Heart right ventricle (tissue), 16 donors: ENCODE measurements around the gene SEMA3D. TPM values are rescaled to one million over a fixed set of nuclear protein-coding genes. Genes with fewer than 3 reads are reported as not detected.

ENCODE experiments used
- ATAC-seq, 8 donors: fragments of 200-7000 bp; cut with Tn5 transposase; one replicate each; pipeline ENCODE4 v1.9.1; 2020; ENCODE audit warnings: mild to moderate bottlenecking in 8 of 8, moderate library complexity in 8 of 8, moderate number of reproducible peaks in 1 of 8
- DNase-seq, 2 donors: peaks; one replicate each; pipeline ENCODE4 v3.0.0-alpha.2; 2020
- H3K27ac ChIP-seq, 10 donors: fragments of 200-600 bp; sonication (generic) in 2 of 10; one replicate each; pipeline versions ENCODE4 v1.5.0 to v1.8.0; 2020 to 2022; ENCODE audit warnings: mild to moderate bottlenecking in 3 of 10
- H3K27me3 ChIP-seq, 7 donors: fragments of 200-600 bp; one replicate each; pipeline ENCODE4 v1.8.0; 2021 to 2022; ENCODE audit warnings: mild to moderate bottlenecking in 2 of 7
- H3K36me3 ChIP-seq, 9 donors: fragments of 200-600 bp; sonication (generic) in 1 of 9; one replicate each; pipeline versions ENCODE4 v1.5.0 to v1.8.0; 2020 to 2022; ENCODE audit warnings: mild to moderate bottlenecking in 2 of 9
- H3K4me1 ChIP-seq, 9 donors: fragments of 200-600 bp; sonication (generic) in 1 of 9; one replicate each; pipeline versions ENCODE4 v1.5.0 to v1.8.0; 2020 to 2022; ENCODE audit warnings: mild to moderate bottlenecking in 4 of 9
- H3K4me3 ChIP-seq, 10 donors: fragments of 200-600 bp; sonication (generic) in 2 of 10; one replicate each; pipeline versions ENCODE4 v1.5.0 to v1.8.0; 2020 to 2022; ENCODE audit warnings: mild to moderate bottlenecking in 7 of 10, moderate library complexity in 2 of 10
- H3K9me3 ChIP-seq, 11 donors: fragments of 200-600 bp in 10 of 11; sonication (generic) in 2 of 11; one replicate each; pipeline versions ENCODE4 v1.5.0 to v1.8.0; 2013 to 2022; ENCODE audit warnings: mild to moderate bottlenecking in 2 of 11, control low read depth in 1 of 11, moderate library complexity in 1 of 11
- WGBS, 2 donors: extraction: QIAGEN DNeasy Blood & Tissue Kit; methylation state at CpG; one replicate each; pipeline ENCODE4 v1.1.7; 2013; ENCODE audit warnings: inconsistent platforms in 1 of 2; 5-methylcytosine and 5-hydroxymethylcytosine counted together
- intact Hi-C, 10 donors: fragments of 100-400 bp; cut with DNase I; formaldehyde crosslinking; loops; one replicate each; pipeline versions ENCODE4 v1.11.1 to v1.14.2; 2022
- polyA plus RNA-seq, 2 donors: library from polyadenylated mRNA; stranded (reverse); fragments of 200-250 nt; gene quantifications; one replicate each; pipeline ENCODE4 v1.2.3, GENCODE V29; 2013
- total RNA-seq, 10 donors: library from RNA; stranded (reverse); fragmentation: NEBNext Ultra II Directional in 3 of 10; extraction: Animal tissue kit (Norgen Biotek cat#: 25700) in 3 of 10; gene quantifications; one replicate each; pipeline versions ENCODE4 v1.2.1 to v1.2.4, GENCODE V29; 2021 to 2023
- TF ChIP-seq, protein P1 (sequence below), 9 donors: fragments of 200-600 bp; sonication (generic) in 2 of 9; IDR thresholded peaks; one replicate each; pipeline versions ENCODE4 v1.5.0 to v1.8.0; 2021 to 2022; ENCODE audit warnings: antibody characterized with exemption in 9 of 9, mild to moderate bottlenecking in 5 of 9, moderate library complexity in 1 of 9
- donor health status: Arrhythmogenic right ventricular cardiomyopathy.
- donor health status: ischemic (EF 13 %, LVEDD 7.1; RV severe dilation, severe dysfunction).
- donor health status: healthy with polysubstance abuse.
- donor health status: DM: no; HTN: yes; CAD: no.
- donor health status: DM: no; HTN: no; CAD: no.
- donor health status: ischemic (EF 25% LVEDD 6.9; RV normal size, moderate dysfunction).
- donor health status: ischemic (EF 25% LVEDD 5.7; RV mildly dilated, moderate dysfunction).
- donor health status: healthy.
- donor health status: DM: yes; HTN: yes; CAD: no.
- donor health status: Ischemic cardiomyopathy.
- donor health status: ischemic (EF 35%, LVEDD 5.7; RV mildly dilated, moderate dysfunction).
- donor health status: nonischemic (EF 11% LVEDD 7.7; RV severe dilation, severe dysfunction).
- donor health status: DM: yes; HTN: yes; CAD: no.
- donor health status: PGD.
- donor health status: ischemic (EF 29% LVEDD 5.4; RV normal size, mild dysfunction).
- donor health status: nonischemic (EF 23%, LVEDD 6.1; RV moderate dilation, normal function).

SEMA3D gene
- total and polyA plus RNA-seq, 12 donors = 0.10 to 3.5 (median 0.86) TPM

DNA sequence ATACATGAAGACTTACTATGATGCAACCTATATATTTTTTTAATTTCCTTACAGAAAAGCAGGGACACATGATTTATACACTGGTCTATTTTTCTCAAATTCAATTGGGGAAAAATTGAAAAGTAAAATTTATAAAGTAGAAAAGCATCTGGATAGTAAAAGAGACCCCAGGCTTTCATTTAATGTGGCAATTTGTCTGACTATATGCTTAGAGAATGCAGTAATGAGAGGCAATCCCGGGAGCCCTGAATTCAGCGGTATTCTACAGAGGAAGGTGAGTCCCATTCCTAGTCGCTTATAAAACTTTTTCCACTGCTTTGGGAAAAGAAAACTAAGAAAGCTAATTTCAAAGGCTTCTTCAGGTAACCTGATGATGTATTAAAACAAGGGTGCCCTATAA, 167.1 kb downstream of the SEMA3D start:
- 92 to 93% methylated on average over 3 of the region's 3 CpGs for WGBS, 2 donors
- no peaks in the 10 kb centered on the region for H3K9me3 ChIP-seq
- no peak overlapping the region for H3K4me3 ChIP-seq
- H3K27ac ChIP-seq = no peak overlapping the region
- TF ChIP-seq, protein P1, sequence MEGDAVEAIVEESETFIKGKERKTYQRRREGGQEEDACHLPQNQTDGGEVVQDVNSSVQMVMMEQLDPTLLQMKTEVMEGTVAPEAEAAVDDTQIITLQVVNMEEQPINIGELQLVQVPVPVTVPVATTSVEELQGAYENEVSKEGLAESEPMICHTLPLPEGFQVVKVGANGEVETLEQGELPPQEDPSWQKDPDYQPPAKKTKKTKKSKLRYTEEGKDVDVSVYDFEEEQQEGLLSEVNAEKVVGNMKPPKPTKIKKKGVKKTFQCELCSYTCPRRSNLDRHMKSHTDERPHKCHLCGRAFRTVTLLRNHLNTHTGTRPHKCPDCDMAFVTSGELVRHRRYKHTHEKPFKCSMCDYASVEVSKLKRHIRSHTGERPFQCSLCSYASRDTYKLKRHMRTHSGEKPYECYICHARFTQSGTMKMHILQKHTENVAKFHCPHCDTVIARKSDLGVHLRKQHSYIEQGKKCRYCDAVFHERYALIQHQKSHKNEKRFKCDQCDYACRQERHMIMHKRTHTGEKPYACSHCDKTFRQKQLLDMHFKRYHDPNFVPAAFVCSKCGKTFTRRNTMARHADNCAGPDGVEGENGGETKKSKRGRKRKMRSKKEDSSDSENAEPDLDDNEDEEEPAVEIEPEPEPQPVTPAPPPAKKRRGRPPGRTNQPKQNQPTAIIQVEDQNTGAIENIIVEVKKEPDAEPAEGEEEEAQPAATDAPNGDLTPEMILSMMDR (IDR thresholded peaks at IDR 0.05) = no peak
- H3K27me3 ChIP-seq = no peaks in the 10 kb centered on the region
- H3K4me1 ChIP-seq = no peaks in the 10 kb centered on the region
- intact Hi-C loops = loop anchor here (5.0 to 10.0 kb wide), 10 partner anchors 105 to 1085 kb away; partner anchors contain the start of gene SEMA3A (in 2 of the 10)
- no peak for ATAC-seq
- H3K36me3 ChIP-seq = no peaks in the 10 kb centered on the region
- DNase-seq = no peak

DNA sequence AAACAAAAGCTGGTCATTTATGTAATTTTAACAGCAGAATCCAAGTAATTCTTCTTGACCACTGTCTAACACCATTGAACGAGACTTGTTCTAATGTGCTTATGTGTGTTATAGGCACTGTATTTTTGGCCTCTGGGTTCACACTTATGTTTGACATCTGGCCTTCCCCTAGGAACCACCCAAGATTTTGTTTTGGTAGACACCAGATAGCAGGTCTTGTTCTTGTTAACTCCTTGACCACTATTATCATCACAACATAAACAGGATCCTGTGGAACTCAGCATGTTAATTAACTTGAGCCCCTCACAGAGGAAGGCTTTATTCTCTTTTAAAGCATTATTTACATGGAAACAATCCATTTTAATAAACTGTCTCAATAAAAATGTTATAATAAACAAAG, 167.7 kb downstream of the SEMA3D start:
- Histone ChIP-seq H3K4me3 (no peak overlapping the region), H3K9me3 (no peaks in the 10 kb centered on the region), H3K4me1 (no peaks in the 10 kb centered on the region), H3K36me3 (no peaks in the 10 kb centered on the region), H3K27me3 (no peaks in the 10 kb centered on the region), H3K27ac (no peak overlapping the region)
- TF ChIP-seq, protein P1 (IDR thresholded peaks at IDR 0.05) = no peak
- intact Hi-C loops = loop anchor here in 2 of 10 donors (5.0 to 10.0 kb wide), 2 partner anchors 104 to 112 kb away; no protein-coding TSS in a partner anchor
- 84 to 89% methylated on average over 1 of the region's 1 CpG for WGBS, 2 donors
- ATAC-seq (no peak), DNase-seq (no peak)

DNA sequence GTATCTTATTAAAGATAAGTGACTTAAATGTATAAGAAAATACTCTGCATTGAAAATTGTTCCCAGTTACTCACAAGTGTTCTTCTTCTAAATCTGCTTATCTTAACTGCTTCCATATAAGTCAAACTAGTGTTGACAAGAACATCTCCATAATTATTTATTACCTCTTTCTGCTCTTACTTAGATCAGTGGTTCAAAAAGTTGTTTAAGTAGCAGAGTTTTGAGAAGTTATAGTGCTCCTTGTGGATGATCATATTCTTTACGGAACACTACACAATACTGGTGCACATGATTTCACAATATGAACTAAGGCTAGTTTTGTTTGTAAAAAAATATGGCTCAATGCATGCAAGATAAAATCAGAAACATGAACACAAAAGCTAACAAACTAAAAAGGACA, 168.4 kb downstream of the SEMA3D start:
- Histone ChIP-seq H3K4me3 (no peak overlapping the region), H3K27ac (no peak overlapping the region), H3K36me3 (no peaks in the 10 kb centered on the region), H3K9me3 (no peaks in the 10 kb centered on the region), H3K4me1 (no peaks in the 10 kb centered on the region), H3K27me3 (no peaks in the 10 kb centered on the region)
- DNase-seq = no peak
- WGBS, 2 donors = 95 to 98% methylated on average over 1 of the region's 1 CpG
- no peak for ATAC-seq
- intact Hi-C loops = loop anchor here in 2 of 10 donors (5.0 to 10.0 kb wide), 2 partner anchors 104 to 111 kb away; no protein-coding TSS in a partner anchor
- TF ChIP-seq, protein P1 (IDR thresholded peaks at IDR 0.05) = no peak

DNA sequence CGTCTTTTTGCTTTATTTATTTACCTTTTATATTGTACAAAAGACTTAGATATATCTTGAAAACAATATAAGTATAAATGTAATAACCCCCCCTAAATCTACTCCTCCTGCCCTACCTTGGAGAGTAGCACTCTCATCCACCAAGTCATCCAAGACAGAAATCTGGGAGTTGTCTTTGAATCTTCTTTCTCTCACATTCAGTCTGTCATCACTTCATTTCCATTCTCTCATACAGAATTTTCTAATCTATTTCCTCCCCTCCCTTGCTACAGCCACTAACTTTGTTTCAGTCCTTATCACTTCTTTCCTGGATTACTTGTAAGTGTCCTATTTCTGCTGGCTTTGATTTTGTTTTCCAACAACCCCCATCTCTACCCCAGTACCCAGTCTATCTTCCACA, 170.6 kb downstream of the SEMA3D start:
- H3K9me3 ChIP-seq = no peaks in the 10 kb centered on the region
- H3K4me1 ChIP-seq = no peaks in the 10 kb centered on the region
- ATAC-seq (no peak), DNase-seq (no peak)
- WGBS, 2 donors = 93 to 100% methylated on average over 1 of the region's 1 CpG
- no peak overlapping the region for H3K4me3 ChIP-seq
- intact Hi-C loops = loop anchor here in 2 of 10 donors (5.0 to 10.0 kb wide), 2 partner anchors 101 to 109 kb away; no protein-coding TSS in a partner anchor
- no peaks in the 10 kb centered on the region for H3K36me3 ChIP-seq
- no peak overlapping the region for H3K27ac ChIP-seq
- TF ChIP-seq, protein P1 (IDR thresholded peaks at IDR 0.05) = no peak
- H3K27me3 ChIP-seq = no peaks in the 10 kb centered on the region
